SH-SY5Y (cell line): ENCODE results near the gene CXCR6.

Source experiments
- GATA2 ChIP-seq: IDR thresholded peaks from 2 replicates; pipeline ENCODE4 v1.6.1; 2011; ENCODE audit warnings: mild to moderate bottlenecking, low read depth, low read length
- GATA3 ChIP-seq: IDR thresholded peaks from 2 replicates; pipeline ENCODE4 v1.6.1; 2011; ENCODE audit warnings: low read depth, mild to moderate bottlenecking, low read length, moderate library complexity

DNA sequence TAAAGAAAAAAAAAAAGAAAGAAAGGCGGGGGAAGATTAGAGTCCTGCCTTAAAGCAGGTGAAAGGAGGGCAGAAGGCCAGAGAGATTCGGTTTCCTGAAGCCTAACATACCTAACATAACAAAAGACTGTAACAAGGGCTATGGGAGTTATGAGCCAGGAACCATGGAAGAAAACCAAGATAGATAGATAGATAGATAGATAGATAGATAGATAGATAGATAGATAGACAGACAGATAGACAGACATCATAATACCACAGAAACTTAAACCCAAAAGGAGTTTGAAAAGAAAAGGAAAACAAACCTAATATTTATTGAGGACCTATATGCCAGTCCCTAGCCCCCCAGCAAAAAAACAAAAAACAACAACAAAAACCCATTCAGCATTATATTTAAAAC, 54.7 kb downstream of the CXCR6 start:
- TF ChIP-seq GATA3 = no peak
- no peak for TF ChIP-seq GATA2
